OCI-LY7 (cell line): ENCODE results near the gene ZNF619. TPM values are rescaled to one million over a fixed set of nuclear protein-coding genes. Genes with fewer than 3 reads are reported as not detected.

Source experiments
- BruUV-seq: library from RNA; stranded (reverse); fragments of 400-500 nt; replicated peaks from 2 replicates; lab custom pipeline; 2021; lab: Mats Ljungman, UMichigan
- CTCF ChIA-PET: fragments of 300-600 bp; sonication (Branson Sonifier 250); formaldehyde crosslinking; loops from one replicate; lab custom pipeline; 2022; ENCODE audit warnings: antibody characterized with exemption; ENCODE audit not compliant: unreplicated experiment; lab: Charles Lee
- POLR2A ChIA-PET: fragments of 300-600 bp; sonication (Branson Sonifier 250); formaldehyde crosslinking; loops from one replicate; lab custom pipeline; 2022; ENCODE audit warnings: antibody characterized with exemption; lab: Charles Lee
- DNase-seq: peaks from one replicate; pipeline ENCODE4 v3.0.0-alpha.2; 2015; ENCODE audit warnings: low spot score
- H2AFZ ChIP-seq: fragments of 200-600 bp; sonication (generic), shearing (Covaris generic); 2 replicates; pipeline ENCODE4 v1.6.1; 2014; ENCODE audit warnings: mild to moderate bottlenecking, antibody characterized with exemption, low read length, moderate library complexity
- H3K27ac ChIP-seq: fragments of 200-600 bp; sonication (generic); 2 replicates; pipeline ENCODE4 v1.5.1; 2014; ENCODE audit warnings: mixed run types, low read depth, mild to moderate bottlenecking, moderate library complexity, low read length, inconsistent platforms; ENCODE audit not compliant: poor library complexity, severe bottlenecking
- H3K36me3 ChIP-seq: fragments of 200-600 bp; sonication (generic); 2 replicates; pipeline ENCODE4 v1.6.1; 2014; ENCODE audit warnings: mild to moderate bottlenecking, antibody characterized with exemption, low read length, moderate library complexity, mixed read lengths; ENCODE audit not compliant: insufficient read depth
- H3K4me1 ChIP-seq: fragments of 200-600 bp; sonication (generic); 2 replicates; pipeline ENCODE4 v1.5.1; 2014; ENCODE audit warnings: mild to moderate bottlenecking, low read length; ENCODE audit not compliant: insufficient read depth, poor library complexity, severe bottlenecking
- H3K4me2 ChIP-seq: fragments of 200-600 bp; sonication (generic); 2 replicates; pipeline ENCODE4 v1.6.1; 2014; ENCODE audit warnings: mild to moderate bottlenecking, low read length
- H3K4me3 ChIP-seq: fragments of 200-600 bp; sonication (generic); 2 replicates; pipeline ENCODE4 v1.5.1; 2014; ENCODE audit warnings: mild to moderate bottlenecking, low read depth, low read length; ENCODE audit not compliant: poor library complexity, severe bottlenecking
- H3K79me2 ChIP-seq: fragments of 200-600 bp; sonication (generic); 2 replicates; pipeline ENCODE4 v1.6.1; 2016; ENCODE audit warnings: low read depth, mild to moderate bottlenecking, low read length, moderate library complexity, mixed read lengths; ENCODE audit not compliant: insufficient read depth
- H3K9me2 ChIP-seq: fragments of 200-600 bp; sonication (generic); 2 replicates; pipeline ENCODE4 v1.6.1; 2016; ENCODE audit warnings: mild to moderate bottlenecking, low read length, mixed read lengths; ENCODE audit not compliant: insufficient read depth
- H3K9me3 ChIP-seq: fragments of 200-600 bp; sonication (generic); 2 replicates; pipeline ENCODE4 v1.6.1; 2014; ENCODE audit warnings: mild to moderate bottlenecking, mixed run types, low read length, mixed read lengths
- H4K20me1 ChIP-seq: fragments of 200-600 bp; sonication (generic); 2 replicates; pipeline ENCODE4 v1.6.1; 2014; ENCODE audit warnings: mild to moderate bottlenecking, antibody characterized with exemption, low read length, moderate library complexity, mixed read lengths; ENCODE audit not compliant: insufficient read depth
- CTCF ChIP-seq: fragments of 200-600 bp; sonication (generic); conservative IDR thresholded peaks from 2 replicates; pipeline ENCODE4 v1.5.1; 2014; ENCODE audit warnings: mild to moderate bottlenecking, antibody characterized with exemption, low read length, moderate library complexity, mixed read lengths
- EZH2phosphoT487 ChIP-seq: fragments of 200-600 bp; sonication (generic); IDR thresholded peaks from 2 replicates; pipeline ENCODE4 v1.6.1; 2018; ENCODE audit warnings: low read depth, borderline replicate concordance, mild to moderate bottlenecking, mixed run types, antibody characterized with exemption, low read length, moderate library complexity, mixed read lengths
- intact Hi-C: fragments of 100-400 bp; cut with micrococcal nuclease; formaldehyde crosslinking; loops from one replicate; pipeline ENCODE4 v1.10.0; 2022; ENCODE audit not compliant: unreplicated experiment
- total RNA-seq, 2 experiments: library from RNA; depleted of rRNA in 1 of 2; stranded (reverse); fragments of >200 nt in 1 of 2; shearing (Covaris generic) in 1 of 2; gene quantifications; 2 replicates each; pipeline ENCODE4 v1.2.3, GENCODE V29; 2014 to 2022

The ZNF619 gene
- total RNA-seq, 2 experiments from 2014 or later: 0.16 to 0.80 TPM

GRCh38 chr3:40453933-40454332 lies 23.0 kb upstream of the ZNF619 start:
- intact Hi-C loops: loop anchor here (1.0 to 10.0 kb wide), 4 partner anchors 70 to 1511 kb away; partner anchors contain the start of genes EIF1B, ULK4 and ZNF621
- Histone ChIP-seq H3K27ac (no peak overlapping the region), H3K79me2 (peaks cover 25% of the 10 kb centered on the region), H2AFZ (peak overlapping the region; percentile 56; the same call in 1 of the 2 replicates), H3K4me3 (peak overlapping the region; percentile 72), H3K9me3 (no peaks in the 10 kb centered on the region), H3K4me2 (peak overlapping the region; percentile 86), H3K9me2 (no peaks in the 10 kb centered on the region), H4K20me1 (peaks cover 12% of the 10 kb centered on the region), H3K4me1 (peaks cover 34% of the 10 kb centered on the region), H3K36me3 (peaks cover 17% of the 10 kb centered on the region)
- TF ChIP-seq EZH2phosphoT487 (no peak), CTCF (0 out of 2 replicates have a peak, but pooled peaks have one; percentile 19)
- DNase-seq: no peak
- BruUV-seq: no TSS peak
- CTCF ChIA-PET: no interaction called here
- POLR2A ChIA-PET: interaction anchor here (0.8 to 2.5 kb wide), 5 partner anchors 12 to 142 kb away, joined by 3 to 7 read pairs (median 3); partner anchors contain the start of gene ZNF621

- H3K4me3 ChIP-seq: no peak overlapping the region
- peaks cover 30% of the 10 kb centered on the region for H3K36me3 ChIP-seq
- no TSS peak for BruUV-seq
- H3K9me3 ChIP-seq: no peaks in the 10 kb centered on the region
- DNase-seq: no peak
- TF ChIP-seq EZH2phosphoT487: no peak
- no peak for TF ChIP-seq CTCF
- H3K4me1 ChIP-seq: peaks cover 47% of the 10 kb centered on the region
- no peak overlapping the region for H2AFZ ChIP-seq
- ChIA-PET CTCF (no interaction called here), POLR2A (interaction anchor here (1.0 to 1.1 kb wide), 2 partner anchors 10 to 69 kb away, joined by 3 read pairs; no protein-coding TSS in a partner anchor)
- no peaks in the 10 kb centered on the region for H3K9me2 ChIP-seq
- peaks cover 39% of the 10 kb centered on the region for H3K79me2 ChIP-seq
- intact Hi-C loops: loop anchor here (5.0 to 10.0 kb wide), 2 partner anchors 262 to 1509 kb away; partner anchors contain the start of gene ULK4
- no peak overlapping the region for H3K4me2 ChIP-seq
- H4K20me1 ChIP-seq: peaks cover 23% of the 10 kb centered on the region
- no peak overlapping the region for H3K27ac ChIP-seq
These were observed 21.6 kb upstream of the ZNF619 start for GRCh38 chr3:40455328-40455727.
